HG03469 (cell line): ENCODE results near the gene INO80B.
A peak's percentile ranks its signal among the peaks of the same experiment; 100 is the strongest.
"Not testable (repeated sequence)": the region's sequence is repeated elsewhere in the genome, so short reads cannot be mapped to it uniquely, and the experiment has no call there.

ENCODE experiments used
- ATAC-seq: cut with Tn5 transposase; IDR thresholded peaks from one replicate; pipeline ENCODE4 v1.9.1; 2021; ENCODE audit warnings: mild to moderate bottlenecking, moderate library complexity, moderate number of reproducible peaks; ENCODE audit not compliant: unreplicated experiment

INO80B gene

GRCh38 chr2:74447230-74447999, 7.5 kb upstream of the INO80B start:
- no peak for ATAC-seq

- ATAC-seq = no peak
These were observed 6.1 kb upstream of the INO80B start for GRCh38 chr2:74448771-74449170.

GRCh38 chr2:74450570-74451190, 4.2 kb upstream of the INO80B start:
- no peak for ATAC-seq

GRCh38 chr2:74457129-74457548, 2.3 kb downstream of the INO80B start:
- no peak for ATAC-seq

GRCh38 chr2:74457549-74458131, 2.8 kb downstream of the INO80B start:
- no peak for ATAC-seq

- ATAC-seq = peak; percentile 76
These were observed 3.4 kb downstream of the INO80B start, which contains the start of gene WBP1 for GRCh38 chr2:74458132-74458937. Gene WBP1 (plus strand): TSS chr2:74458438. CDS start chr2:74458603, 165 bp downstream.

- ATAC-seq = no peak
These were observed 4.1 kb downstream of the INO80B start for GRCh38 chr2:74458938-74459363.

GRCh38 chr2:74459503-74460118, 4.7 kb downstream of the INO80B start:
- not testable (repeated sequence) for ATAC-seq

GRCh38 chr2:74460187-74460586, 5.3 kb downstream of the INO80B start:
- ATAC-seq = not testable (repeated sequence)

GRCh38 chr2:74461187-74462053, 6.5 kb downstream of the INO80B start:
- no peak for ATAC-seq

- ATAC-seq = no peak
These were observed 7.3 kb downstream of the INO80B start for GRCh38 chr2:74462054-74462785.

- ATAC-seq = no peak
These were observed 7.9 kb downstream of the INO80B start for GRCh38 chr2:74462786-74463105.

GRCh38 chr2:74464406-74464805, 9.5 kb downstream of the INO80B start:
- no peak for ATAC-seq

- not testable (repeated sequence) for ATAC-seq
These were observed 15.9 kb downstream of the INO80B start for GRCh38 chr2:74470742-74471141.

- ATAC-seq = no peak
These were observed 16.6 kb downstream of the INO80B start for GRCh38 chr2:74471332-74472065.

GRCh38 chr2:74472086-74472944, 17.4 kb downstream of the INO80B start, which contains the start of gene MRPL53:
Gene MRPL53 (minus strand): TSS chr2:74472680. CDS start chr2:74472660, 20 bp downstream.
- ATAC-seq = peak; percentile 63

- ATAC-seq = no peak
These were observed 18.0 kb downstream of the INO80B start for GRCh38 chr2:74472945-74473258.

GRCh38 chr2:74474481-74474880, 19.6 kb downstream of the INO80B start:
- ATAC-seq = no peak
